Sigmoid colon (tissue), 4 donors: ENCODE measurements around the gene BICRA.

Source experiments
- EP300 ChIP-seq, 4 donors: sonication (generic); formaldehyde crosslinking; IDR thresholded peaks; one replicate each; pipeline ENCODE4 v1.6.1; 2017; ENCODE audit warnings: antibody characterized with exemption in 4 of 4
- POLR2A ChIP-seq, 2 donors: fragments of 450-650 bp; IDR thresholded peaks; one replicate each; pipeline ENCODE4 v1.6.1; 2016; ENCODE audit warnings: antibody characterized with exemption in 2 of 2, mild to moderate bottlenecking in 2 of 2, moderate library complexity in 2 of 2
- TF ChIP-seq, protein P1 (sequence below), 4 experiments: fragments of 450-650 bp in 3 of 4; fragments of 200-600 bp in 1 of 4; IDR thresholded peaks; one replicate each; pipeline ENCODE4 v1.5.1; 2016 to 2019; ENCODE audit warnings: antibody characterized with exemption in 4 of 4, mild to moderate bottlenecking in 3 of 4, moderate library complexity in 2 of 4

DNA sequence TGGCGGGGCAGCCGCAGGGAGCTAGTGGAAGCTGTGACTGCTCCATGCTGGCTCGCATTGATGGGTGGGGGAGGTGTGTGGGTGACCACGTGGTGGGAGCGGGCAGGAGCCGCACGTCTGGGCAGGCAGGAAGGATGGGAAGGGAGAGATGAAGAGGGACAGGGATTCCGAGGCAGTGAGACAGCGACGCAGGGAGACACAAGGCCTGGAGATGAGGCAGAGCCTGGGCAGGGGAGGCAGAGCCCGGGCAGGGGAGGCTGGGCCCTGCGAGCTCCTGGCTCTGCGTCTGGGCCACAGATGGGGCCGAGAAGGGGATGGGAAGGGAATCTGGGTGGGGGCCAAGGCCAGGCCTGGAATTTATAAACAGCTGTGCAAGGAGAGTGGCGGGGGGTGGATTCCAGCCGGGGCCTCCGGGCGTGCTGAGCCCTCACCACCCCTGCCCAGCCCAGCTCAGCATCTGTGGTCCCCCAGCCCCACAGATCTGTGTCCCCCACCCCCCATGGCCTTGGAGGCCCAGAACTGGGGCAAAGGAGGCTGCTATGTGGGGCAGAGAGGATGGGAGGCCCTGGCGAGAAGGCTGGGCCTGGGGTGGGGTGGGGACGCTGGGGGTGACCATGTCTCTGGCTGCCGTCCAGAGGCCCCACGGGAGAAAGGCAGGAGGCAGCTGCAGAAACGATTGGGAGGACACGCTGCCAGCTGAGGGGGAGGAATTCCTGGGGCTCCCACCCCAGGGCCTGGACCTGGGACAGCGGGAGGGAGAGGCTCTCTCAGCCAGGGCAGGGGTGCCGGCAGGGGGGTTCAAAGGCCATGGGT lies 110.3 kb downstream of the BICRA start:
- TF ChIP-seq, protein P1, sequence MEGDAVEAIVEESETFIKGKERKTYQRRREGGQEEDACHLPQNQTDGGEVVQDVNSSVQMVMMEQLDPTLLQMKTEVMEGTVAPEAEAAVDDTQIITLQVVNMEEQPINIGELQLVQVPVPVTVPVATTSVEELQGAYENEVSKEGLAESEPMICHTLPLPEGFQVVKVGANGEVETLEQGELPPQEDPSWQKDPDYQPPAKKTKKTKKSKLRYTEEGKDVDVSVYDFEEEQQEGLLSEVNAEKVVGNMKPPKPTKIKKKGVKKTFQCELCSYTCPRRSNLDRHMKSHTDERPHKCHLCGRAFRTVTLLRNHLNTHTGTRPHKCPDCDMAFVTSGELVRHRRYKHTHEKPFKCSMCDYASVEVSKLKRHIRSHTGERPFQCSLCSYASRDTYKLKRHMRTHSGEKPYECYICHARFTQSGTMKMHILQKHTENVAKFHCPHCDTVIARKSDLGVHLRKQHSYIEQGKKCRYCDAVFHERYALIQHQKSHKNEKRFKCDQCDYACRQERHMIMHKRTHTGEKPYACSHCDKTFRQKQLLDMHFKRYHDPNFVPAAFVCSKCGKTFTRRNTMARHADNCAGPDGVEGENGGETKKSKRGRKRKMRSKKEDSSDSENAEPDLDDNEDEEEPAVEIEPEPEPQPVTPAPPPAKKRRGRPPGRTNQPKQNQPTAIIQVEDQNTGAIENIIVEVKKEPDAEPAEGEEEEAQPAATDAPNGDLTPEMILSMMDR (IDR thresholded peaks at IDR 0.05) = no peak
- TF ChIP-seq EP300 (IDR thresholded peaks at IDR 0.05) (peak in 2 of 4 donors; percentile 45 to 70), POLR2A (IDR thresholded peaks at IDR 0.05) (peak in 1 of 2 donors; percentile 25)
